HTERT RPE-1 (cell line): ENCODE results near the gene PLGRKT.
"Not testable (repeated sequence)": the region's sequence is repeated elsewhere in the genome, so short reads cannot be mapped to it uniquely, and the experiment has no call there.

ENCODE experiments used
- in situ Hi-C: fragments of 300-500 bp; cut with MboI; formaldehyde crosslinking; loops from 4 replicates; pipeline ENCODE4 v1.14.3; 2020; ENCODE audit warnings: low sequenced_read_pairs

Gene PLGRKT

DNA sequence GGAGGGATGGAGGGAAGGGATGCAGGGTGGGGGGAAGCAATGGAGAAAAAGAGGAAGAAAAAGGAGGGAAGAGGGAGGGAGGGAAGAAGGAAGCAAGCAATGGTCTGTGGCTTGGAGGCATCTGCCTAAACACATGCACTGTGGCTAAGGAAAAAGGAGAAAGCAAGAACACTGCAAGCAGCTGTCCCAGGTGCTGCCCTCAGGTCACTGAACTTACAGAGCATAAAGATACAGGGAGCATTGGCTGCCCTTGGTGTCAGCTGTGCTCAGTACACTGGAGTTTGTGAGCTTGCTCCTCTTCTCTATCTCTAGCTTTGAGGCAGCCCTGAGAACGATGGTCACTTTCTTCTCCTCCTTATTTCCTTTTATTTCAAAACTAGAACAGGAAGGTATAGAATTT is 116.1 kb downstream of the PLGRKT start:
- in situ Hi-C loops, result not testable (repeated sequence)

- in situ Hi-C loops, result no loop called here
These were observed 116.7 kb downstream of the PLGRKT start for GRCh38 chr9:5321058-5321457.

GRCh38 chr9:5316406-5316805 is 121.3 kb downstream of the PLGRKT start:
- in situ Hi-C loops, result not testable (repeated sequence)

- in situ Hi-C loops, result no loop called here
These were observed 122.4 kb downstream of the PLGRKT start for GRCh38 chr9:5315187-5315923.

- in situ Hi-C loops, result no loop called here
These were observed 126.9 kb downstream of the PLGRKT start for GRCh38 chr9:5310851-5311250.
